Neural cell (in vitro differentiated cells): Measurements from ENCODE around the gene TAF8. TPM values are rescaled to one million over a fixed set of nuclear protein-coding genes. Genes with fewer than 3 reads are reported as not detected.

Experiments
- H2AFZ ChIP-seq: fragments of 200-600, 300-800 bp; sonication (generic), shearing (Covaris generic); 2 replicates; pipeline ENCODE4 v1.6.0; 2014; ENCODE audit warnings: low read depth, mild to moderate bottlenecking, antibody characterized with exemption, low read length, moderate library complexity
- H3F3A ChIP-seq: fragments of 200-600 bp; shearing (Covaris generic); 2 replicates; pipeline ENCODE4 v1.6.1; 2016; ENCODE audit warnings: mild to moderate bottlenecking, moderate library complexity, mixed read lengths, antibody characterized with exemption, low read length; ENCODE audit not compliant: insufficient read depth, poor library complexity, severe bottlenecking
- H3K27ac ChIP-seq: fragments of 200-600, 300-800 bp; sonication (generic), shearing (Covaris generic); 2 replicates; pipeline ENCODE4 v1.5.1; 2014; ENCODE audit warnings: mild to moderate bottlenecking, low read length, moderate library complexity
- H3K27me3 ChIP-seq: fragments of 300-800, 200-600 bp; sonication (generic), shearing (Covaris generic); 2 replicates; pipeline ENCODE4 v1.6.0; 2014; ENCODE audit warnings: mild to moderate bottlenecking, low read depth, low read length, moderate library complexity; ENCODE audit not compliant: insufficient read depth
- H3K36me3 ChIP-seq: fragments of 300-800, 200-600 bp; sonication (generic), shearing (Covaris generic); 2 replicates; pipeline ENCODE4 v1.5.1; 2014; ENCODE audit warnings: mild to moderate bottlenecking, antibody characterized with exemption, low read length, moderate library complexity; ENCODE audit not compliant: insufficient read depth
- H3K4me2 ChIP-seq: fragments of 300-800, 200-600 bp; sonication (generic), shearing (Covaris generic); 2 replicates; pipeline ENCODE4 v1.6.0; 2014; ENCODE audit warnings: mild to moderate bottlenecking, low read length
- H3K4me3 ChIP-seq: fragments of 300-800, 200-600 bp; sonication (generic), shearing (Covaris generic); 2 replicates; pipeline ENCODE4 v1.5.1; 2014; ENCODE audit warnings: mild to moderate bottlenecking, low read length, moderate library complexity
- H3K79me2 ChIP-seq: fragments of 200-600 bp; shearing (Covaris generic); replicated peaks from 2 replicates; pipeline ENCODE4 v1.6.0; 2014; ENCODE audit warnings: mild to moderate bottlenecking, low read length, moderate library complexity; ENCODE audit not compliant: insufficient read depth
- H3K9ac ChIP-seq: fragments of 300-800, 200-600 bp; sonication (generic), shearing (Covaris generic); 2 replicates; pipeline ENCODE4 v1.6.1; 2016; ENCODE audit warnings: mild to moderate bottlenecking, low read length, mixed read lengths
- H3K9me2 ChIP-seq: fragments of 200-600 bp; shearing (Covaris generic); 2 replicates; pipeline ENCODE4 v1.6.1; 2016; ENCODE audit warnings: mild to moderate bottlenecking, low read length, mixed read lengths; ENCODE audit not compliant: insufficient read depth
- H3K9me3 ChIP-seq: fragments of 200-600, 300-800 bp; sonication (generic), shearing (Covaris generic); 2 replicates; pipeline ENCODE4 v1.6.1; 2016; ENCODE audit warnings: mild to moderate bottlenecking, mixed run types, low read length, moderate library complexity, mixed read lengths
- H4K20me1 ChIP-seq: fragments of 200-600 bp; shearing (Covaris generic); 2 replicates; pipeline ENCODE4 v1.6.1; 2016; ENCODE audit warnings: mild to moderate bottlenecking, mixed run types; ENCODE audit not compliant: insufficient read depth
- CTCF ChIP-seq: fragments of 450-650 bp; IDR thresholded peaks from 2 replicates; pipeline ENCODE4 v1.5.1; 2014; ENCODE audit warnings: antibody characterized with exemption, mild to moderate bottlenecking, moderate library complexity; ENCODE audit not compliant: poor library complexity, severe bottlenecking
- EP300 ChIP-seq: fragments of 450-650 bp; conservative IDR thresholded peaks from 2 replicates; pipeline ENCODE4 v1.6.1; 2014; ENCODE audit warnings: antibody characterized with exemption, mild to moderate bottlenecking, moderate library complexity; ENCODE audit not compliant: poor library complexity, severe bottlenecking
- EZH2 ChIP-seq: fragments of 200-600, 300-800 bp; shearing (Covaris generic), sonication (generic); IDR thresholded peaks from 2 replicates; pipeline ENCODE4 v1.6.1; 2014; ENCODE audit warnings: antibody characterized with exemption, low read length, borderline replicate concordance, mild to moderate bottlenecking; ENCODE audit not compliant: insufficient read depth, poor library complexity, severe bottlenecking
- MXI1 ChIP-seq: fragments of 450-650 bp; conservative IDR thresholded peaks from 2 replicates; pipeline ENCODE4 v1.6.1; 2014; ENCODE audit warnings: antibody characterized with exemption, mild to moderate bottlenecking; ENCODE audit not compliant: poor library complexity, severe bottlenecking
- POLR2AphosphoS5 ChIP-seq: IDR thresholded peaks from 2 replicates; pipeline ENCODE4 v1.6.1; 2012
- RAD21 ChIP-seq: fragments of 450-650 bp; conservative IDR thresholded peaks from 2 replicates; pipeline ENCODE4 v1.6.1; 2014; ENCODE audit warnings: antibody characterized with exemption, mild to moderate bottlenecking, moderate library complexity
- REST ChIP-seq: IDR thresholded peaks from 2 replicates; pipeline ENCODE4 v1.6.1; 2012; ENCODE audit warnings: borderline replicate concordance
- SMC3 ChIP-seq: fragments of 450-650 bp; conservative IDR thresholded peaks from 2 replicates; pipeline ENCODE4 v1.6.1; 2014; ENCODE audit warnings: antibody characterized with exemption, mild to moderate bottlenecking, moderate library complexity; ENCODE audit not compliant: poor library complexity
- TAF1 ChIP-seq: IDR thresholded peaks from 2 replicates; pipeline ENCODE4 v1.6.1; 2012; ENCODE audit warnings: low read depth
- polyA plus RNA-seq: library from polyadenylated mRNA; depleted of rRNA; stranded (reverse); fragments of >200 nt; gene quantifications from 2 replicates; pipeline ENCODE4 v1.2.3, GENCODE V29; 2014

The TAF8 gene
- polyA plus RNA-seq, 1 donor from 2014 or later, result 5.1 TPM

GRCh38 chr6:42135161-42135560 is 84.8 kb downstream of the TAF8 start:
- Histone ChIP-seq H3K4me2 (no peak overlapping the region), H3K9me2 (no peaks in the 10 kb centered on the region), H3F3A (no peaks in the 10 kb centered on the region)

GRCh38 chr6:42135722-42136121 is 85.4 kb downstream of the TAF8 start:
- Histone ChIP-seq H3K36me3 (no peaks in the 10 kb centered on the region), H2AFZ (no peak overlapping the region), H3F3A (no peaks in the 10 kb centered on the region), H3K4me3 (no peak overlapping the region), H3K9ac (no peak overlapping the region), H3K9me2 (no peaks in the 10 kb centered on the region), H3K9me3 (no peaks in the 10 kb centered on the region), H3K4me2 (no peak overlapping the region), H3K27me3 (no peaks in the 10 kb centered on the region), H4K20me1 (no peaks in the 10 kb centered on the region), H3K27ac (no peak overlapping the region), H3K79me2 (no peaks in the 10 kb centered on the region)
- TF ChIP-seq POLR2AphosphoS5 (no peak), EP300 (no peak), TAF1 (no peak), REST (no peak), CTCF (no peak), MXI1 (no peak), RAD21 (no peak), SMC3 (no peak), EZH2 (no peak)

More at GRCh38 chr6:42135161-42135560, 84.8 kb downstream of the TAF8 start:
- Histone ChIP-seq H3K9me3 (no peaks in the 10 kb centered on the region), H2AFZ (no peak overlapping the region), H3K79me2 (no peaks in the 10 kb centered on the region), H3K27me3 (no peaks in the 10 kb centered on the region), H3K4me3 (no peak overlapping the region), H3K27ac (no peak overlapping the region), H3K9ac (no peak overlapping the region), H3K36me3 (no peaks in the 10 kb centered on the region), H4K20me1 (no peaks in the 10 kb centered on the region)
- no peak for TF ChIP-seq POLR2AphosphoS5
- TF ChIP-seq TAF1, result no peak
